Prostate gland (tissue), 2 donors: ENCODE data around the gene LAMTOR5. TPM values are rescaled to one million over a fixed set of nuclear protein-coding genes. Genes with fewer than 3 reads are reported as not detected.

ENCODE experiments used
- DNase-seq: peaks from one replicate; pipeline ENCODE4 v3.0.0-alpha.2; 2019; ENCODE audit warnings: low spot score
- H3K27ac ChIP-seq, 2 donors: fragments of 200-600 bp; sonication (generic); 2 replicates each; pipeline ENCODE4 v1.5.1; 2017 to 2019
- H3K27me3 ChIP-seq: fragments of 200-600 bp; sonication (generic); replicated peaks from 2 replicates; pipeline ENCODE4 v1.5.1; 2019; ENCODE audit not compliant: insufficient read depth
- H3K36me3 ChIP-seq, 2 donors: fragments of 200-600 bp; sonication (generic); 1 replicate in 1 of 2; 2 replicates in 1 of 2; pipeline versions ENCODE4 v1.5.1 to v1.8.1; 2017 to 2019
- H3K4me1 ChIP-seq: fragments of 200-600 bp; sonication (generic); replicated peaks from 2 replicates; pipeline ENCODE4 v1.5.1; 2019
- H3K4me3 ChIP-seq, 2 donors: fragments of 200-600 bp; sonication (generic); 2 replicates each; pipeline ENCODE4 v1.5.1; 2017 to 2019
- H3K9me3 ChIP-seq: fragments of 200-600 bp; sonication (generic); 2 replicates; pipeline ENCODE4 v1.5.1; 2017
- CTCF ChIP-seq, 4 experiments: fragments of 200-600 bp in 2 of 4; fragments of 450-650 bp in 2 of 4; sonication (generic) in 2 of 4; IDR thresholded peaks; 1 replicate in 3 of 4; 2 replicates in 1 of 4; pipeline ENCODE4 v1.5.1; 2016 to 2019; ENCODE audit warnings: antibody characterized with exemption in 4 of 4, mild to moderate bottlenecking in 2 of 4, moderate library complexity in 2 of 4
- POLR2A ChIP-seq: fragments of 450-650 bp; IDR thresholded peaks from one replicate; pipeline ENCODE4 v1.6.1; 2016; ENCODE audit warnings: antibody characterized with exemption, mild to moderate bottlenecking
- POLR2AphosphoS5 ChIP-seq: sonication (generic); formaldehyde crosslinking; IDR thresholded peaks from one replicate; pipeline ENCODE4 v1.6.1; 2017; ENCODE audit warnings: antibody characterized with exemption
- WGBS: methylation state at CpG from one replicate; pipeline ENCODE4 v1.1.5; 2018; 5-methylcytosine and 5-hydroxymethylcytosine counted together
- intact Hi-C: fragments of 100-400 bp; cut with DNase I; formaldehyde crosslinking; loops from one replicate; pipeline ENCODE4 v1.14.2; 2022
- total RNA-seq, 2 donors: library from RNA; depleted of rRNA; stranded (reverse); fragments of >200 nt; gene quantifications; one replicate each; pipeline ENCODE4 v1.1.0, GENCODE V29; 2016

The LAMTOR5 gene
- total RNA-seq, 2 donors from 2014 or later, result 86.6 to 132 TPM

- Histone ChIP-seq H3K4me3 (no peak overlapping the region), H3K9me3 (no peaks in the 10 kb centered on the region), H3K27me3 (no peaks in the 10 kb centered on the region), H3K27ac (no peak overlapping the region), H3K36me3 (no peaks in the 10 kb centered on the region), H3K4me1 (no peaks in the 10 kb centered on the region)
- intact Hi-C loops, result no loop called here
- TF ChIP-seq POLR2A (no peak), CTCF (IDR thresholded peaks at IDR 0.05) (no peak), POLR2AphosphoS5 (no peak)
- DNase-seq, result no peak
- 97% methylated on average over 1 of the region's 1 CpG for WGBS
Observed at GRCh38 chr1:110387048-110387754, 20.3 kb downstream of the LAMTOR5 start.

- intact Hi-C loops, result no loop called here
- Histone ChIP-seq H3K27ac (no peak overlapping the region), H3K9me3 (no peaks in the 10 kb centered on the region), H3K4me3 (no peak overlapping the region), H3K36me3 (no peaks in the 10 kb centered on the region), H3K27me3 (no peaks in the 10 kb centered on the region), H3K4me1 (no peaks in the 10 kb centered on the region)
- no peak for DNase-seq
- WGBS, result 96% methylated on average over 1 of the region's 1 CpG
- TF ChIP-seq POLR2A (no peak), CTCF (IDR thresholded peaks at IDR 0.05) (no peak), POLR2AphosphoS5 (no peak)
Observed at GRCh38 chr1:110385369-110385768, 22.1 kb downstream of the LAMTOR5 start.

- intact Hi-C loops, result no loop called here
- no peak overlapping the region for H3K27ac ChIP-seq
- 94% methylated on average over 19 of the region's 19 CpGs for WGBS
Observed at GRCh38 chr1:110384581-110385321, 22.7 kb downstream of the LAMTOR5 start.

GRCh38 chr1:110383251-110383990, 24.1 kb downstream of the LAMTOR5 start:
- Histone ChIP-seq H3K4me3 (no peak overlapping the region), H3K36me3 (no peaks in the 10 kb centered on the region)

More at GRCh38 chr1:110384581-110385321, 22.7 kb downstream of the LAMTOR5 start:
- Histone ChIP-seq H3K27me3 (no peaks in the 10 kb centered on the region), H3K4me1 (no peaks in the 10 kb centered on the region), H3K4me3 (no peak overlapping the region), H3K36me3 (no peaks in the 10 kb centered on the region), H3K9me3 (no peaks in the 10 kb centered on the region)
- no peak for TF ChIP-seq POLR2A
- TF ChIP-seq CTCF (IDR thresholded peaks at IDR 0.05), result no peak
- no peak for TF ChIP-seq POLR2AphosphoS5
- DNase-seq, result no peak

More at GRCh38 chr1:110383251-110383990, 24.1 kb downstream of the LAMTOR5 start:
- Histone ChIP-seq H3K4me1 (no peaks in the 10 kb centered on the region), H3K9me3 (no peaks in the 10 kb centered on the region), H3K27ac (no peak overlapping the region), H3K27me3 (no peaks in the 10 kb centered on the region)
- intact Hi-C loops, result no loop called here
- WGBS, result 63% methylated on average over 5 of the region's 5 CpGs
- TF ChIP-seq CTCF (IDR thresholded peaks at IDR 0.05) (no peak), POLR2AphosphoS5 (no peak), POLR2A (no peak)
- DNase-seq, result no peak
